CMK (cell line): ENCODE data around the gene AKT3.
A peak's percentile ranks its signal among the peaks of the same experiment; 100 is the strongest.
"Not testable (repeated sequence)": the region's sequence is repeated elsewhere in the genome, so short reads cannot be mapped to it uniquely, and the experiment has no call there.

ENCODE experiments used
- DNase-seq: peaks from one replicate; pipeline ENCODE4 v3.0.0-alpha.2; 2010; ENCODE audit warnings: low read depth

The AKT3 gene

GRCh38 chr1:243850202-243850451, at the start of gene AKT3:
Gene AKT3 (minus strand): TSS chr1:243850243. CDS start chr1:243843170, 7,073 bp downstream.
- no peak for DNase-seq

GRCh38 chr1:243898278-243898677, 48.2 kb upstream of the AKT3 start:
- no peak for DNase-seq

- DNase-seq: no peak
Measured at GRCh38 chr1:243896313-243896712, 46.3 kb upstream of the AKT3 start.

GRCh38 chr1:243892456-243892855, 42.4 kb upstream of the AKT3 start:
- no peak for DNase-seq

- DNase-seq: no peak
Measured at GRCh38 chr1:243890576-243890975, 40.5 kb upstream of the AKT3 start.

GRCh38 chr1:243885806-243886205, 35.8 kb upstream of the AKT3 start:
- DNase-seq: no peak

- DNase-seq: no peak
Measured at GRCh38 chr1:243884603-243885002, 34.6 kb upstream of the AKT3 start.

GRCh38 chr1:243883551-243883950, 33.5 kb upstream of the AKT3 start:
- no peak for DNase-seq

GRCh38 chr1:243882276-243882675, 32.2 kb upstream of the AKT3 start:
- no peak for DNase-seq

GRCh38 chr1:243877058-243877457, 27.0 kb upstream of the AKT3 start:
- not testable (repeated sequence) for DNase-seq

GRCh38 chr1:243855616-243856318, 5.7 kb upstream of the AKT3 start:
- DNase-seq: no peak

- DNase-seq: no peak
Measured at GRCh38 chr1:243851765-243852164, 1.7 kb upstream of the AKT3 start.

GRCh38 chr1:243851257-243851756, 1.3 kb upstream of the AKT3 start:
- no peak for DNase-seq

- peak; percentile 45 for DNase-seq
Measured at GRCh38 chr1:243850452-243851256, 611 bp upstream of the AKT3 start.

- no peak for DNase-seq
Measured at GRCh38 chr1:243849421-243850201, 432 bp downstream of the AKT3 start.

GRCh38 chr1:243848858-243849420, 1.1 kb downstream of the AKT3 start:
- no peak for DNase-seq

GRCh38 chr1:243848165-243848857, 1.7 kb downstream of the AKT3 start:
- no peak for DNase-seq

- DNase-seq: no peak
Measured at GRCh38 chr1:243846761-243847160, 3.3 kb downstream of the AKT3 start.

- no peak for DNase-seq
Measured at GRCh38 chr1:243845888-243846287, 4.2 kb downstream of the AKT3 start.

- no peak for DNase-seq
Measured at GRCh38 chr1:243844186-243844585, 5.9 kb downstream of the AKT3 start.

GRCh38 chr1:243842978-243843511, 7.0 kb downstream of the AKT3 start:
- no peak for DNase-seq

- no peak for DNase-seq
Measured at GRCh38 chr1:243842161-243842560, 7.9 kb downstream of the AKT3 start.
